Cardiac muscle cell (in vitro differentiated cells and primary cell): Measurements from ENCODE around the gene NT5M. TPM values are rescaled to one million over a fixed set of nuclear protein-coding genes. Genes with fewer than 3 reads are reported as not detected.

Experiments
- DNase-seq, 2 donors: peaks; one replicate each; pipeline versions ENCODE4 v3.0.0 to v3.0.0-alpha.2; 2010 to 2017; ENCODE audit warnings: low read depth in 1 of 2, low spot score in 1 of 2
- H3K27ac ChIP-seq: fragments of 200-600 bp; sonication (generic); 2 replicates; pipeline ENCODE4 v1.5.1; 2016
- H3K27me3 ChIP-seq: fragments of 200-600 bp; sonication (generic); 2 replicates; pipeline ENCODE4 v1.6.0; 2016; ENCODE audit warnings: control low read depth
- H3K36me3 ChIP-seq: fragments of 200-600 bp; sonication (generic); 2 replicates; pipeline ENCODE4 v1.5.1; 2016; ENCODE audit warnings: control low read depth
- H3K4me1 ChIP-seq: fragments of 200-600 bp; sonication (generic); 2 replicates; pipeline ENCODE4 v1.8.1; 2017; ENCODE audit warnings: low read depth, mild to moderate bottlenecking, mixed run types
- H3K4me3 ChIP-seq: fragments of 200-600 bp; sonication (generic); 2 replicates; pipeline ENCODE4 v1.5.1; 2016; ENCODE audit warnings: mild to moderate bottlenecking
- H3K9me3 ChIP-seq: fragments of 200-600 bp; sonication (generic); 2 replicates; pipeline ENCODE4 v1.5.1; 2017; ENCODE audit warnings: low read depth, mild to moderate bottlenecking, control low read depth
- polyA plus RNA-seq: library from polyadenylated mRNA; unstranded; fragments of >200 nt; fragmentation: Nextera tagmentation; extraction: Ambion mirVana; gene quantifications from 2 replicates; pipeline ENCODE4 v1.2.1, GENCODE V29; 2016
- total RNA-seq: library from RNA; depleted of rRNA; stranded (reverse); fragments of >200 nt; gene quantifications from 2 replicates; pipeline ENCODE4 v1.2.3, GENCODE V29; 2016
- TF ChIP-seq, protein P1 (sequence below): IDR thresholded peaks from 2 replicates; pipeline ENCODE4 v1.5.1; 2012; ENCODE audit warnings: low read depth, mild to moderate bottlenecking, low read length

Gene NT5M
- total and polyA plus RNA-seq, 2 experiments from 2014 or later = 32.9 to 38.5 TPM

DNA sequence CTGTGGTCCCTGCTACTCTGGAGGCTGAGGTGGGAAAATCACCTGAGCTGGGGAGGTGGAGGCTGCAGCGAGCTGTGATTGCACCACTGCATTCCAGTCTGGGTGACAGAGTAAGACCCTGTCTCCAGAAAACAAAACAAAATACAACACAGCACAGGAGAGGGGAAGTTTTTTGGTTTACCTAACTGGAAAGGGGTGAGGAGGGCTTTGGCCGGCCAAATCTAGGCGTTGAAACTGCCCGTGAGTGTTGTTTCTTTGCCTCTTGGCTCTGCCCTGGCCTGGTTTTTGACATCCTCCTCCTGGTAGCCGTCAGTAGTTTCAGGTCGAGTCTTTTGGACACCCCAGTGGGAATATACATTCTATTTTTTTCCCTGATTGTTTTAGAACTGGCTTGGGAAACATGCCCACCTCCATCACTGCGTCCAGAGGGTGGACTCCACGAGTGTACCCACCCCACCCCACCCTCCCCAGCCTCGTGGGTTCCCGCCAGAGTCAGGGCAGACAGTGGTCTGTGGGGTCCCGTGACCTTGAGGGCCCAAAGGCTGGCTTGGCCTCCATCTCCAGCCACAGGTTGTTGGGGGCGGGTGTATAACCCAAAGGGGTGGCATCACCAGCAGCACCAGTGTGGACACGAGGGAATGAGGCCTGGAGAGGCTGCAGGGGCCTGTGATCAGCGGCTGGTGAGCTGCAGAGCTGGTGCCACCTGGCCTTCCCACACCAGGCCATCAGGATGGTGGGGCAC, 42.7 kb downstream of the NT5M start:
- H3K36me3 ChIP-seq = no peaks in the 10 kb centered on the region
- H3K27me3 ChIP-seq = no peaks in the 10 kb centered on the region
- no peak for DNase-seq
- TF ChIP-seq, protein P1, sequence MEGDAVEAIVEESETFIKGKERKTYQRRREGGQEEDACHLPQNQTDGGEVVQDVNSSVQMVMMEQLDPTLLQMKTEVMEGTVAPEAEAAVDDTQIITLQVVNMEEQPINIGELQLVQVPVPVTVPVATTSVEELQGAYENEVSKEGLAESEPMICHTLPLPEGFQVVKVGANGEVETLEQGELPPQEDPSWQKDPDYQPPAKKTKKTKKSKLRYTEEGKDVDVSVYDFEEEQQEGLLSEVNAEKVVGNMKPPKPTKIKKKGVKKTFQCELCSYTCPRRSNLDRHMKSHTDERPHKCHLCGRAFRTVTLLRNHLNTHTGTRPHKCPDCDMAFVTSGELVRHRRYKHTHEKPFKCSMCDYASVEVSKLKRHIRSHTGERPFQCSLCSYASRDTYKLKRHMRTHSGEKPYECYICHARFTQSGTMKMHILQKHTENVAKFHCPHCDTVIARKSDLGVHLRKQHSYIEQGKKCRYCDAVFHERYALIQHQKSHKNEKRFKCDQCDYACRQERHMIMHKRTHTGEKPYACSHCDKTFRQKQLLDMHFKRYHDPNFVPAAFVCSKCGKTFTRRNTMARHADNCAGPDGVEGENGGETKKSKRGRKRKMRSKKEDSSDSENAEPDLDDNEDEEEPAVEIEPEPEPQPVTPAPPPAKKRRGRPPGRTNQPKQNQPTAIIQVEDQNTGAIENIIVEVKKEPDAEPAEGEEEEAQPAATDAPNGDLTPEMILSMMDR = no peak
- H3K27ac ChIP-seq = no peak overlapping the region
- H3K4me1 ChIP-seq = no peaks in the 10 kb centered on the region
- H3K9me3 ChIP-seq = no peaks in the 10 kb centered on the region
- no peak overlapping the region for H3K4me3 ChIP-seq

DNA sequence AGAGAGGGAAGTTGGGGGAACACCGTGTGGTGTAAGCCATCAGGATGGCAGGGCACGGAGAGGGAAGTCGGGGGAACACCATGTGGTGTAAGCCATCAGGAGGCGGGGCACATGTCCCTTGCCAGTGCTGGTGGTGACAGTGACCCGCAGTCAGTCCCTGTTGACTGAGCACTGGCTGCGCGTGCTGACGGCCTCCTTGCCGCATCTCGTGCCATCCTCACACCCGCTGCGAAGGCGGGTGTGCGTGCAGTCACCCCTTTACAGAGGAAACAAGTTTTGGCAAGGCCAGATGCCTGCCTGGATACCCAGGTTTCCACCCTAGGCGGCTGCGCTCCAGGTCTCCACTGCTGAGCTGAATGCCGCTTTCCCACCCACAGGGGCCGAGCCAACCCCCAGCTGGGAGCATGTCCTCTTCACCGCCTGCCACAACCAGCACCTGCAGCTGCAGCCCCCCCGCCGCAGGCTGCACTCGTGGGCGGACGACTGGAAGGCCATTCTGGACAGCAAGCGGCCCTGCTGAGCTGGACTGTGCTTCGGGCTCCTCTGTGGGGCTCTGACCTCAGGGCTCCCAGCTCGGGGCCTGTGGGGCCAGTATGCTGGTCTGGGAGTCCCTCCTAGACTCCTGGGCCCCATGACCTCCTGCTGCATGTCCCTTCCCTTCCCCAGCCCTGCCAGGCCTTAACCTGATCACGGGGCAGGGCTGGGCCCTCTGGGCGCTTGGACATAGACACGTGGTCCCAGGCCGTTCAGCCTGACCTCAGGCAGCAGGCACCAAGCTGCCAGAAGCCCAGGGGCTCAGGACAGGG, 43.5 kb downstream of the NT5M start:
- Histone ChIP-seq H3K4me1 (no peaks in the 10 kb centered on the region), H3K27ac (no peak overlapping the region), H3K9me3 (no peaks in the 10 kb centered on the region), H3K36me3 (no peaks in the 10 kb centered on the region), H3K4me3 (no peak overlapping the region), H3K27me3 (no peaks in the 10 kb centered on the region)
- no peak for DNase-seq
- TF ChIP-seq, protein P1 = no peak

DNA sequence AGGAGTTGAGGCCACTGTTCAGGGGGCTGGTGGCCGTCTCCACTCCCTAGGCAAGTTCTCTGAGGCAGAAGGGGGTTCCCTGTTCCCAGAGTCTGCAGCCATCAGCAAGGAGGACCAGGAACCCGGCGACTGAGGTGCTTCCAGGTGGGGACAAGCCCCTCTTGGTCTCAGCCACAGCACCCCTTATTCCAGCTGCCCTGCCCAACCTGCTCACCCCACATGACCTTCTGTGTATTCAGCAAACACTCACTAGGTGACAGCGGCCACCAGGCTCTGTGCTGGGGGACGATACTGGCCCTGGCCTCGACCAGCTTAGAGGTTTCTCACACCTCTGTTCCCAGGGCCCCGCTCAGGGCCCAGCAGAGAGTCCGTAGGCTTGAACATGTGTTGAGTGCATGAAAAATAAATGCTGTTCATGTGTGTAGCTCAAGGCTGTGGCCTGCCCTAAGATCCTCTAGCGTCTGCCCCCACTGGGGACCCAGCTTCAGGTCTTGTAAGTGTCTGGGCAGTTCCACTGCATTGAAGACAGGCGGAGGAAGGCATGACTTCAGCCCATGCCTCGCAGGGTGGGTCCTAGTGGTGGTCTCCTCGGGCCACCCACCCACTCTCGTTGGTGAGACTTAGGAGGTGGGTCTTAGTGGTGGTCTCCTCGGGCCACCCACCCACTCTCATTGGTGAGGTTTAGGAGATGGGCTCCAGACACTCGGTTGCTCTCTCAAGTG, 44.2 kb downstream of the NT5M start:
- DNase-seq = no peak
- no peaks in the 10 kb centered on the region for H3K36me3 ChIP-seq
- H3K27me3 ChIP-seq = no peaks in the 10 kb centered on the region
- H3K4me3 ChIP-seq = no peak overlapping the region
- TF ChIP-seq, protein P1 = no peak
- no peaks in the 10 kb centered on the region for H3K9me3 ChIP-seq
- H3K27ac ChIP-seq = no peak overlapping the region
- no peaks in the 10 kb centered on the region for H3K4me1 ChIP-seq

DNA sequence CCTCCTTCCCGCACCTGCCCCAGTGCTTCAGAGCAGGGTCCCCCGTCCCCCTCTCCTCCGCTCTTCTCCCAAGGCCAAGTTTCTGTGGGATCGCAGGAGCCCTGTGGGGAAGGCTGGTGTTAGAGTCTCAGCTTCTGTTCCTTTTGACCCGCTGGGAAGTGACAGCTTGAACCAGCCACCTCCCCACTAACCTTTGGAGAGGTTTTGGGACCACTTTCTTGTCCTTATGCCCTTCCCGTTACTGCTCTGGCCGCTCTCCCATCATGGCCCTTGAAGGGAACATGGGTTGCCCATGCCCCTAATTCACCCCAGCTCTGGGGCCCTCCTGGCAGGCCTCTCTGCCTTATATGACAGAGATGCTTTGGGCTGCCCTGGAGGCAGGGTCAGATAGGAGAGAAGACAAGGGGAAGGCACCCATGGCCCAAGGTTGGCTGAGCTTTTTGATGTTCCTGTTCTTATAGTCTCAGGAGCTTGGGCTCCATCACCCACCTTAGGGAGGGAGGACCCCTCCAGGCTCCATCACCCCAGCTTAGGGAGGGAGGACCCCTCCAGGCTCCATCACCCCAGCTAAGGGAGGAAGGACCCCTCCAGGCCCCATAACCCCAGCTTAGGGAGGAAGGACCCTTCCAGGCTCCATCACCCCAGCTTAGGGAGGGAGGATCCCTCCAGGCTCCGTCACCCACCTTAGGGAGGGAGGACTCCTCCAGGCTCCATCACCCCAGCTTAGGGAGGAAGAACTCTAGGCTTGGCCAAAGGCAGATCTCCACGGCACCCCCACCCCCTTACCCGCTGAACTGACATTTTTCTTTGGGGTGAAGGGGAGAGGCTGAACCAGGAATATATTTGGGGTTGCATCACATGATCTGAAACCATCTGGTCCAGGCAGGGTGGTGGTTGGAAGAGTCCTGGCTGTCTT, 45.0 kb downstream of the NT5M start:
- DNase-seq = no peak

More for the DNA sequence above, 45.0 kb downstream of the NT5M start:
- no peaks in the 10 kb centered on the region for H3K9me3 ChIP-seq
- no peaks in the 10 kb centered on the region for H3K36me3 ChIP-seq
- H3K27me3 ChIP-seq = no peaks in the 10 kb centered on the region
- no peak overlapping the region for H3K4me3 ChIP-seq
- no peaks in the 10 kb centered on the region for H3K4me1 ChIP-seq
- no peak overlapping the region for H3K27ac ChIP-seq
- TF ChIP-seq, protein P1 = no peak
